NCI-H1930 (cell line): Measurements from ENCODE around the gene DMC1.

Experiments
- DNase-seq, 2 experiments: peaks; one replicate each; lab custom pipeline; 2025; lab: John Stamatoyannopoulos, UW

DMC1 gene

GRCh38 chr22:38566726-38567504 lies 3.1 kb downstream of the DMC1 start:
- no peak for DNase-seq

GRCh38 chr22:38565441-38565840 lies 4.5 kb downstream of the DMC1 start:
- DNase-seq: no peak

GRCh38 chr22:38564669-38565068 lies 5.3 kb downstream of the DMC1 start:
- no peak for DNase-seq

- no peak for DNase-seq
These were observed 15.7 kb downstream of the DMC1 start for GRCh38 chr22:38554281-38554680.

GRCh38 chr22:38549101-38549894 lies 20.7 kb downstream of the DMC1 start:
- DNase-seq: no peak

- no peak for DNase-seq
These were observed 29.3 kb downstream of the DMC1 start for GRCh38 chr22:38540701-38541100.

GRCh38 chr22:38531251-38531938 lies 38.6 kb downstream of the DMC1 start:
- no peak for DNase-seq

- DNase-seq: no peak
These were observed 45.6 kb downstream of the DMC1 start for GRCh38 chr22:38524429-38524828.

GRCh38 chr22:38523479-38523878 lies 46.5 kb downstream of the DMC1 start:
- DNase-seq: no peak

- no peak for DNase-seq
These were observed 47.0 kb downstream of the DMC1 start for GRCh38 chr22:38523029-38523428.

- DNase-seq: no peak
These were observed 50.3 kb downstream of the DMC1 start for GRCh38 chr22:38519453-38520250.

- no peak for DNase-seq
These were observed 51.4 kb downstream of the DMC1 start for GRCh38 chr22:38518620-38519019.

- no peak for DNase-seq
These were observed 56.9 kb downstream of the DMC1 start for GRCh38 chr22:38513063-38513462.

- DNase-seq: no peak
These were observed 59.5 kb downstream of the DMC1 start for GRCh38 chr22:38510416-38510970.

GRCh38 chr22:38506118-38506962 lies 63.6 kb downstream of the DMC1 start, which contains the start of gene DDX17:
TSS of gene DDX17 (minus strand) at chr22:38506311.
- peak; percentile 94 to 96 for DNase-seq

- DNase-seq: peak in 1 of 2 experiments; percentile 50
These were observed 64.4 kb downstream of the DMC1 start for GRCh38 chr22:38505541-38506117.

GRCh38 chr22:38504731-38505540 lies 65.0 kb downstream of the DMC1 start:
- no peak for DNase-seq

GRCh38 chr22:38503021-38503420 lies 67.0 kb downstream of the DMC1 start:
- no peak for DNase-seq
